Neural progenitor cell (in vitro differentiated cells): Measurements from ENCODE around the gene SAMD13.

ENCODE experiments used
- EZH2 ChIP-seq: fragments of 200-600 bp; sonication (generic); IDR thresholded peaks from 2 replicates; pipeline ENCODE4 v1.6.1; 2017; ENCODE audit warnings: antibody characterized with exemption, mild to moderate bottlenecking, moderate library complexity
- EZH2phosphoT487 ChIP-seq: fragments of 200-600 bp; sonication (generic); IDR thresholded peaks from 2 replicates; pipeline ENCODE4 v1.6.1; 2017; ENCODE audit warnings: antibody characterized with exemption
- TF ChIP-seq, protein P1 (sequence below): fragments of 200-600 bp; sonication (generic); IDR thresholded peaks from 2 replicates; pipeline ENCODE4 v1.5.1; 2017; ENCODE audit warnings: antibody characterized with exemption, mild to moderate bottlenecking

DNA sequence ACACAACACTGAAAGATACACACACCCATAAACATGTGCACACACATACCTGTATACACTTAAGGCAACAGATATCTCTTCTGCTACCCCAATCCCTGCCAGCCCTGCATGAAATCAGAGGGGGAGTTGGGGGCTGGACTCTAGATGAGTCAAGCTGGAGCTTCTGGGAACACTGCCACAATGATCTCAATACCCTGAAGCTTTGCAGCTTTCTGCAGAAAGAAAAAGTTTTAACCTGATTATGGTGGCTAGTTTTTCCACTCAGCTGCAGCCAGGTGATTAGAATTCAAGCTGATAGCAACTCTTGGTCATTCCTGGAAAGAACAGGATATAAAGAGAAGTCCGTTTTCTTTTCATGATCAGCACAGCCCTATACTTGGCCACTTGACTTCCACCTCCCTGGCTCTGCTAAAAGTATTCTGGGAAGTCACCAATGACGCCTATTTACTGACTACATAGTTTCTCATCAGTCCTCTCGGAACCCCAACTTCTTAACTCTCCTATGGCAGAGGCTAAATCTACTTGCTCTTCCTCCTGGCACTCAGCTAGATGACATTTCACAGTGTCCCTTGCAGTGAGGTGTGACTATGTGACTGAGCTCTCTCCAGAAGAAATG, 76.1 kb downstream of the SAMD13 start:
- TF ChIP-seq, protein P1, sequence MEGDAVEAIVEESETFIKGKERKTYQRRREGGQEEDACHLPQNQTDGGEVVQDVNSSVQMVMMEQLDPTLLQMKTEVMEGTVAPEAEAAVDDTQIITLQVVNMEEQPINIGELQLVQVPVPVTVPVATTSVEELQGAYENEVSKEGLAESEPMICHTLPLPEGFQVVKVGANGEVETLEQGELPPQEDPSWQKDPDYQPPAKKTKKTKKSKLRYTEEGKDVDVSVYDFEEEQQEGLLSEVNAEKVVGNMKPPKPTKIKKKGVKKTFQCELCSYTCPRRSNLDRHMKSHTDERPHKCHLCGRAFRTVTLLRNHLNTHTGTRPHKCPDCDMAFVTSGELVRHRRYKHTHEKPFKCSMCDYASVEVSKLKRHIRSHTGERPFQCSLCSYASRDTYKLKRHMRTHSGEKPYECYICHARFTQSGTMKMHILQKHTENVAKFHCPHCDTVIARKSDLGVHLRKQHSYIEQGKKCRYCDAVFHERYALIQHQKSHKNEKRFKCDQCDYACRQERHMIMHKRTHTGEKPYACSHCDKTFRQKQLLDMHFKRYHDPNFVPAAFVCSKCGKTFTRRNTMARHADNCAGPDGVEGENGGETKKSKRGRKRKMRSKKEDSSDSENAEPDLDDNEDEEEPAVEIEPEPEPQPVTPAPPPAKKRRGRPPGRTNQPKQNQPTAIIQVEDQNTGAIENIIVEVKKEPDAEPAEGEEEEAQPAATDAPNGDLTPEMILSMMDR: no peak
- no peak for TF ChIP-seq EZH2
- no peak for TF ChIP-seq EZH2phosphoT487
